IMR-90 (cell line): Measurements from ENCODE around the gene SAXO1. TPM values are rescaled to one million over a fixed set of nuclear protein-coding genes. Genes with fewer than 3 reads are reported as not detected.

Experiments
- ATAC-seq: fragments of 200-7000 bp; cut with Tn5 transposase; 2 replicates; pipeline ENCODE4 v1.9.1; 2020; ENCODE audit warnings: low read depth, mild to moderate bottlenecking, moderate library complexity
- BruUV-seq: library from RNA; stranded (reverse); fragments of 400-500 nt; replicated peaks from 2 replicates; lab custom pipeline; 2021; lab: Mats Ljungman, UMichigan
- CTCF ChIA-PET: fragments of 300-600 bp; formaldehyde crosslinking; extraction: SDS; loops from one replicate; lab custom pipeline; 2021; ENCODE audit warnings: antibody characterized with exemption; lab: Yijun Ruan, JAX
- POLR2A ChIA-PET: fragments of 300-600 bp; sonication (Branson Sonifier 250); formaldehyde crosslinking; loops from one replicate; lab custom pipeline; 2022; ENCODE audit warnings: antibody characterized with exemption; ENCODE audit not compliant: unreplicated experiment; lab: Charles Lee
- DNase-seq: peaks from one replicate; pipeline ENCODE4 v3.0.0; 2013
- H2AFZ ChIP-seq: replicated peaks from 2 replicates; pipeline ENCODE3; 2013; ENCODE audit warnings: low read length, mild to moderate bottlenecking; ENCODE audit not compliant: poor library complexity
- H2AK5ac ChIP-seq: 2 replicates; pipeline ENCODE4 v1.6.1; 2013; ENCODE audit warnings: low read depth, low read length, inconsistent platforms
- H2AK9ac ChIP-seq: replicated peaks from 2 replicates; pipeline ENCODE3; 2013; ENCODE audit warnings: mild to moderate bottlenecking, low read depth, low read length, moderate library complexity; ENCODE audit not compliant: poor library complexity
- H2BK120ac ChIP-seq: 2 replicates; pipeline ENCODE4 v1.6.1; 2013; ENCODE audit warnings: low read depth, low read length, inconsistent platforms
- H2BK15ac ChIP-seq: 3 replicates; pipeline ENCODE4 v1.6.1; 2013; ENCODE audit warnings: low read depth, low read length, inconsistent platforms
- H2BK20ac ChIP-seq: 2 replicates; pipeline ENCODE4 v1.6.1; 2013; ENCODE audit warnings: low read depth, mild to moderate bottlenecking, inconsistent platforms, low read length, moderate library complexity
- H2BK5ac ChIP-seq: 2 replicates; pipeline ENCODE4 v1.6.1; 2013; ENCODE audit warnings: mild to moderate bottlenecking, low read depth, low read length, inconsistent platforms; ENCODE audit not compliant: poor library complexity, severe bottlenecking
- H3K14ac ChIP-seq: replicated peaks from 2 replicates; pipeline ENCODE4 v1.6.1; 2013; ENCODE audit warnings: low read depth, low read length, inconsistent platforms
- H3K18ac ChIP-seq: 2 replicates; pipeline ENCODE4 v1.6.1; 2013; ENCODE audit warnings: low read depth, low read length, control low read depth
- H3K23ac ChIP-seq: 2 replicates; pipeline ENCODE4 v1.6.1; 2013; ENCODE audit warnings: low read depth, low read length, inconsistent platforms
- H3K27ac ChIP-seq: 2 replicates; pipeline ENCODE4 v1.5.1; 2013; ENCODE audit warnings: mild to moderate bottlenecking, control low read depth, low read length; ENCODE audit not compliant: insufficient read depth
- H3K27me3 ChIP-seq: 2 replicates; pipeline ENCODE4 v1.6.1; 2013; ENCODE audit warnings: low read length; ENCODE audit not compliant: control insufficient read depth, insufficient read depth
- H3K36me3 ChIP-seq: 2 replicates; pipeline ENCODE4 v1.6.1; 2013; ENCODE audit warnings: low read length, mixed read lengths; ENCODE audit not compliant: control insufficient read depth, insufficient read depth
- H3K4ac ChIP-seq: 2 replicates; pipeline ENCODE4 v1.6.1; 2013; ENCODE audit warnings: low read depth, low read length, inconsistent platforms
- H3K4me1 ChIP-seq: 2 replicates; pipeline ENCODE4 v1.6.1; 2013; ENCODE audit warnings: low read length, mixed read lengths; ENCODE audit not compliant: control insufficient read depth, insufficient read depth
- H3K4me2 ChIP-seq: 2 replicates; pipeline ENCODE4 v1.6.1; 2013; ENCODE audit warnings: low read depth, mild to moderate bottlenecking, control low read depth, low read length, moderate library complexity
- H3K4me3 ChIP-seq: 2 replicates; pipeline ENCODE4 v1.5.1; 2013; ENCODE audit warnings: low read depth, mild to moderate bottlenecking, control low read depth, low read length, moderate library complexity; ENCODE audit not compliant: insufficient read depth
- H3K56ac ChIP-seq: 2 replicates; pipeline ENCODE4 v1.6.1; 2013; ENCODE audit warnings: low read length, inconsistent platforms; ENCODE audit not compliant: insufficient read depth; ENCODE audit errors: extremely low read depth
- H3K79me1 ChIP-seq, 2 experiments: 2 replicates each; pipeline ENCODE4 v1.6.1; 2013; ENCODE audit warnings: low read length in 2 of 2, inconsistent platforms in 1 of 2, low read depth in 1 of 2
- H3K9ac ChIP-seq: 2 replicates; pipeline ENCODE4 v1.6.1; 2013; ENCODE audit warnings: low read depth, low read length, control low read depth
- H3K9me1 ChIP-seq: 2 replicates; pipeline ENCODE4 v1.6.1; 2013; ENCODE audit warnings: low read length, inconsistent platforms; ENCODE audit not compliant: insufficient read depth
- H3K9me3 ChIP-seq: 2 replicates; pipeline ENCODE4 v1.6.1; 2013; ENCODE audit warnings: low read length; ENCODE audit not compliant: control insufficient read depth, insufficient read depth
- H4K20me1 ChIP-seq: 2 replicates; pipeline ENCODE4 v1.6.1; 2013; ENCODE audit warnings: low read length, inconsistent platforms; ENCODE audit not compliant: insufficient read depth
- H4K5ac ChIP-seq: 2 replicates; pipeline ENCODE4 v1.6.1; 2013; ENCODE audit warnings: mild to moderate bottlenecking, low read depth, low read length, control low read depth
- H4K8ac ChIP-seq, 2 experiments: 2 replicates each; pipeline ENCODE4 v1.6.1; 2013; ENCODE audit warnings: low read depth in 2 of 2, low read length in 2 of 2, control low read depth in 1 of 2, inconsistent platforms in 1 of 2
- H4K91ac ChIP-seq: 2 replicates; pipeline ENCODE4 v1.6.1; 2013; ENCODE audit warnings: low read depth, low read length, inconsistent platforms; ENCODE audit not compliant: insufficient read depth
- CEBPB ChIP-seq: IDR thresholded peaks from 2 replicates; pipeline ENCODE4 v1.6.1; 2012; ENCODE audit warnings: low read depth, low read length, improper control_type of control experiment
- CHD1 ChIP-seq: IDR thresholded peaks from 2 replicates; pipeline ENCODE4 v1.6.1; 2012; ENCODE audit warnings: low read depth, low read length, improper control_type of control experiment
- MXI1 ChIP-seq: IDR thresholded peaks from 2 replicates; pipeline ENCODE4 v1.6.1; 2012; ENCODE audit warnings: low read depth, mild to moderate bottlenecking, low read length, moderate library complexity, borderline replicate concordance
- RCOR1 ChIP-seq: IDR thresholded peaks from 2 replicates; pipeline ENCODE4 v1.6.1; 2012; ENCODE audit warnings: mild to moderate bottlenecking, low read length, improper control_type of control experiment; ENCODE audit not compliant: insufficient replicate concordance
- WGBS, 2 experiments: methylation state at CpG; one replicate each; pipeline versions ENCODE4 v1.1.5 to v1.1.7; 2013; ENCODE audit warnings: missing lambda C conversion rate in 2 of 2; ENCODE audit not compliant: insufficient read length in 1 of 2; ENCODE audit errors: extremely low coverage in 2 of 2; 5-methylcytosine and 5-hydroxymethylcytosine counted together
- dilution Hi-C: fragments of 300-500 bp; cut with HindIII; formaldehyde crosslinking; loops from one replicate; pipeline ENCODE4 v1.14.3; 2018; ENCODE audit warnings: low sequenced_read_pairs; ENCODE audit not compliant: unreplicated experiment
- in situ Hi-C: fragments of 300-500 bp; cut with MboI; formaldehyde crosslinking; loops from 3 replicates; pipeline ENCODE4 v1.14.3; 2019; ENCODE audit warnings: low sequenced_read_pairs, inconsistent platforms, mixed read lengths
- intact Hi-C: fragments of 100-400 bp; cut with micrococcal nuclease; formaldehyde crosslinking; loops from 2 replicates; pipeline ENCODE4 v1.10.0; 2022
- polyA plus RNA-seq, 3 experiments: library from polyadenylated mRNA; depleted of rRNA; stranded (reverse); fragments of >200 nt; gene quantifications; 2 replicates each; pipeline ENCODE4 v1.2.3, GENCODE V29; 2012; ENCODE audit warnings: low replicate concordance in 1 of 3
- total RNA-seq: library from RNA; depleted of rRNA; stranded (reverse); fragments of >200 nt; gene quantifications from 2 replicates; pipeline ENCODE4 v1.2.3, GENCODE V29; 2012

Gene SAXO1
- total and polyA plus RNA-seq, 2 of the 4 experiments (the other 2 are of a cell fraction): not detected

DNA sequence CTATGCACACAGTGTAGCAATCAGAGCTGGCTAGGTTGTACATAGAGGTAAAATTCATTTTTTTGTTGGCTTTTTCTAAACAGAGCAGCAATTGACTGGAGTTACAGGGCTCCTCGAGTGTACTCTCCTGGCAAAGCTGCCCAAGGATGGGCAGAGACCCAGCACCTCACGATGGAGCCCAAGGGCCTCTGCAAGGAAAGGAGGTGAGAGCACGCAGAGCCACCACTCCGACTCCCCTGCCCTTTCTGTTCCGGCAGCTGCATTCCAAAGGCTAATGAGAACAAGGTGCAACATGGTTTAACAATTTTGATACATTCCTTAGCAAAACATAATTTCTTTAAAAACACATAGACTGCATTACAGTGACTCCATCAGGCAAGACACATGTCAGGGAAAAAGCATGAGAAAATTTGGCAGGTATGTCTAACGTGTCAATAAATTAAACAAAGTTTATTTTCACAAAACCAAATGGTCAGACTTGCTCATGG lies 47.5 kb downstream of the SAXO1 start:
- Histone ChIP-seq H2BK20ac (no peak overlapping the region), H3K4me1 (0 out of 2 replicates have a peak, but pooled peaks cover 2% of the 10 kb centered on the region), H3K4me2 (no peak overlapping the region), H2AK9ac (no peak overlapping the region), H2BK120ac (no peak overlapping the region), H4K20me1 (no peaks in the 10 kb centered on the region), H3K27ac (no peak overlapping the region), H3K9ac (no peak overlapping the region), H2BK15ac (no peak overlapping the region), H3K36me3 (no peaks in the 10 kb centered on the region), H3K23ac (no peak overlapping the region), H2AFZ (no peak overlapping the region), H3K79me1 (no peaks in the 10 kb centered on the region), H4K5ac (no peak overlapping the region), H3K14ac (no peak overlapping the region), H3K18ac (no peak overlapping the region), H3K4ac (no peak overlapping the region), H3K27me3 (peaks cover 10% of the 10 kb centered on the region), H3K9me1 (no peaks in the 10 kb centered on the region), H3K56ac (no peak overlapping the region), H4K8ac (no peak overlapping the region), H2BK5ac (no peak overlapping the region), H3K9me3 (peaks cover 3% of the 10 kb centered on the region; the same call in 1 of the 2 replicates), H2AK5ac (no peak overlapping the region), H3K4me3 (no peak overlapping the region), H4K91ac (no peak overlapping the region)
- ATAC-seq (no peak), DNase-seq (no peak)
- dilution Hi-C loops (no loop called here), in situ Hi-C loops (no loop called here), intact Hi-C loops (no loop called here)
- CTCF ChIA-PET: no interaction called here
- no TSS peak for BruUV-seq
- TF ChIP-seq MXI1 (no peak), CHD1 (no peak), CEBPB (no peak), RCOR1 (no peak)
- WGBS, 2 experiments: 84% methylated on average over 5 of the region's 6 CpGs; no CpG with 5 or more reads in 1 of the 2 experiments
- POLR2A ChIA-PET: no interaction called here
